GM21515 (cell line): ENCODE measurements around the gene NQO2.
"Not testable (repeated sequence)": the region's sequence is repeated elsewhere in the genome, so short reads cannot be mapped to it uniquely, and the experiment has no call there.

ENCODE experiments used
- ATAC-seq: cut with Tn5 transposase; IDR thresholded peaks from one replicate; pipeline ENCODE4 v1.9.1; 2021; ENCODE audit not compliant: unreplicated experiment

The NQO2 gene

GRCh38 chr6:2989332-2990247 lies 10.1 kb upstream of the NQO2 start:
- ATAC-seq, result peak; percentile 73

DNA sequence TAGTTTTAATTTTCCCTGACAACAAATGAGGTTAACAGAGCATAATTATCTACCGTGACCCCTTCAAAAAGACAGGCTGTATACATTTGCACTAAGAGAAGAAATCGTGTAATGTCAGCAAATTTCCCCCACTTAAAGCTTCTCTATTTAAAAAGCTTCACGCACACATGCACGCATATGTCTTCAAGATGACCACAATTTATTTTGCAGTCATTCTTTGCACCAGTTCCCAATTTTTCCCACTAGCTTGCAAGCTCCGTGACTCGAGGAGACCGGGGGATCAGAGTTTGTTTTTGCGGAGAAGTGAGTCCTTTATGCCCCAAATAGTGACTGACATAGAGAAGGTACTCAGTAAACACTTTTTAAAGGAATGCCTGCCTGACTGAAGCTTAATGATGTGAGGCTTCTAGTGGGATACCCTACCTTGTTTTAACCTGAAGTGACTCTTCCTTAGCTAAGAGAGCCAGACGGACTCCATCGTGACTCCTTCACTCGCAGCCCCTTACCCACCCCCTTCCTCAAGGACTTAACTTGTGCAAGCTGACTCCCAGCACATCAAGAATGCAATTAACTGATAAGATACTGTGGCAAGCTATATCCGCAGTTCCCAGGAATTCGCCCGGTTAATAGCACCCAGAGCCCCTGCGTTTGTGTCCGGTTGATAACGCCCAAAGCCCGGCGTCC lies 9.3 kb upstream of the NQO2 start:
- no peak for ATAC-seq

DNA sequence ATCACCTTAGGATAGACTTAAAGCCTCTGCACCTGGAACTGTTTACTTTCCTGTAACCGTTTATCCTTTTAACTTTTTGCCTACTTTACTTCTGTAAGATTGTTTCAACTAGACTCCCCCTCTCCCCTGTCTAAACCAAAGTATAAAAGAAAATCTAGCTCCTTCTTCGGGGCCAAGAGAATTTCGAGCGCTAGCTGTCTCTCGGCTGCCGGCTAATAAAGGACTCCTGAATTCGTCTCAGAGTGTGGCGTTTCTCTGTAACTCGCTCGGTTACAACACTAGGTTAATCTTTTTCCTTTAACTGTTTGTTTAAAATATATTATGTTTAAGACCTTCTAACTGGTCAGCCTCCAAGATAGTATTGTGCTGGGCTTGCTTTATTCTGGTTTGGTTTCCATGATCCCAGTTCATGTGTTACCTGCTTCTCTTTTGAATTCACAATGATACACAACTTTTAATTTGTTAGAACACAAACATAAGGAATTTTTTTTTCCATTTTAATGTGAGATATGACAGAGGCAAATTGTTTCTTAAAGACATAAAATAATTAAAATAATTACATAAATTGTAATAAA lies 8.7 kb upstream of the NQO2 start:
- ATAC-seq, result no peak

GRCh38 chr6:2992330-2992979 lies 7.2 kb upstream of the NQO2 start:
- no peak for ATAC-seq

DNA sequence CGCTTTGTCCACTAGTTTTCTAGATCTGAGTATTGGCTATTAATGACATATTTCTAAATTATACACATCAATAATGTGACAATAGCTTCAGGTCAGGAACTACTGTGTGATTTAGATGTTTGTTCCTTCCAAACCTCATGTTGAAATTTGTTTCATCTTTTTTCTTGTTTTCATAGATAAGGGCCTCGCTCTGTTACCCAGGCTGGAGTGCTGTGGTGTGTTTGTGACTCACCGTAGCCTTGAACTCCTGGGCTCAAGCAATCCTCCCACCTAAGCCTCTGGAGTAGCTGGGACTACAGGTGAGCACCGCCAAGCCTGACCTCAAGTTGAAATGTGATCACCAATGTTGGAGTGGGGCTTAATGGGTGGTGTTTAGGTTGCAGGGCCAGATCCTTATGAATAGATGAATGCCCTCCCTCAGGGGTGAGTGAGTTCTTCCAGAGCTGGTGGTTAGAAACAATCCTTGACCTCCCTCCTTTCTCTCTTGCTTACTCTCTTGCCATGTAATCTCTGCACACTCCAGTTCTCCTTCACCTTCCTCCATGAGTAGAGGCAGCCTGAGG lies 5.9 kb upstream of the NQO2 start:
- ATAC-seq, result no peak

DNA sequence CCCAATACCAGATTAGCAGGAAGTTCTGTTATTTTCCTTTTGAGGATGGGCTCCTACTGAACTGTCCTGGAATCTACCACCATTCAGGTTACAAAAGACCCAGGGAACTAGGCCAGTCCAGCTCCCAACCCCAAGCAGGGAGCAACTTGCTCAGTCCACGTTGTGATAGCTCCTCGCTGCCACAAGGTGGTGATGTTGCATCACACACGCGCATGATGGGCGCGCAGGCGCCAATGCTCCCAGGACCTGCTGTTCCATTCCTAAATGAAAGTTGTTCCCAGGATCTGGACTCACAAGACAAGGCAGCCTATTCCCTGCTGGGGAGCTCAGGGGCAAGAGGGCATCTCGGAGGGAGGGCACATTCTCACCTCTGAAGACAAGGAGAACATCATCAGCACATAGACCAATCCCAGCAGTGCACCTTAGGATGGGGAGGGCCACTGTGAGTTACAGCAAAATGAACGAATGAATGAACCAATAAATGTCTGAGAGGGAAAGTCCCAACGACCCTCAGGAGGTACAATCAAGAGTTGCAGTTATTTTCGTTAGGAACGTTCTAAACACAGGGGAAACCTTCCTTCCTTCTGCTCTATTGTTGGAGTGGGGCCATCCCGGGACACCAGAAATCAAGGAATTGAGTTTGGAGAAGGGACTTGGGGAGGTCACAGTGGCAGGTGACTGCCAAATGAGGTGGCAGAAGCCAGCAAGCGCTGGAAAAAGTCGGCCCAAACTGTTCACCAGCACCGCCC lies 1.3 kb upstream of the NQO2 start:
- peak; percentile 40 for ATAC-seq

DNA sequence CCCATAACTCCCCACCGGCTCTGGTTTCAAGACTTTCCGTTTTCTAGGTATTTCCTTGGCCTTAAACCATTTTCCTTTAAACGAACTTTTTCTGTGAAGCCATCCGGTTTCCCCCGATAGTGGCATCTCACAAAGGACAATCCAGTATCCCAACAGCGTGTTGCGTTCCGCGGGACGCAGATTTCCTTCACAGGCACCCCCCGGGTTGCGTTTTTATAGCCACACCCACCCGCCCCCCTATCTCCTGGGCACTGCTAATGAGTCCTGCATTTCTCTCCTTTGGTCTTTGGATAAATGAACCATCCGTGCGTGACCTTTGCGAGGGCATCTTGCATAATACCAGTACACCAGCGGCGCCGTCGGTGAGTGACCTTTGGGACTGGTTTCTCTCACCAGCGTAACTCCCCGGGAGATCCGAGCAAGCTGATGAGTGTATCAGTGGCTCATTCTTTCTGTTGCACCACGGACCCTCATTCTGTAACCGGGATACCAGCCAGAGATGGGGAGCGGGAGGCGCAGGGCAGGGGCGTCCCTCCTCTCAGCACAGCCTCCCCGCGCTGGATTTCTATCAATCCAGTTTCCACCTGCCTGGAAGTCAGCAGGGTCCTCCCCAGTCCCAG lies 586 bp upstream of the NQO2 start:
- peak; percentile 35 for ATAC-seq

GRCh38 chr6:3001146-3001772 lies 1.6 kb downstream of the NQO2 start:
- ATAC-seq, result no peak

DNA sequence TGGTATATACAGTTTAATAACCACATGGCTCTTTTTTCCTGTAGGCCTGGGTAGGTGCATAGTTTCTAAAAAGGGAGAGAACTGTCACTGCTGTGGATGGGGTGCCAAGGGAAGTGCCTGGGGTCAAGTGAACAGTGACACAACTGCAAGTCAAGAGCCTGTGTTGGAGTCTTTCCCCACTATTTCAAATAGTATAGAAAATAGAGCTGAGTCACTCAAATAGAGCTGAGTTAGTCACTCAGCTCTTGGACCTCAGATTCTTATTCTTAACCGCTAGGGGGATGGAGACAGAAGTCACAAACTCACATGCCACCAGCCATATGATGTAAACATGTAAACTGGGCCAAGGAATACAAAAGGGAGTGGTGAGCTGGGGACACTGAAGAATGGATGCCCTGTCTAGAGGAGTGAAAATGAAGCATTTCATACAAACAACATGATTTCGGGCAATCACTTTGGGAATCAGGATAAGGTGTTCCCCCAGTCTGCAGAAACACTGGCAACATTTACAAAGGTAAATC lies 2.1 kb downstream of the NQO2 start:
- no peak for ATAC-seq

GRCh38 chr6:3003226-3003625 lies 3.5 kb downstream of the NQO2 start:
- ATAC-seq, result not testable (repeated sequence)

DNA sequence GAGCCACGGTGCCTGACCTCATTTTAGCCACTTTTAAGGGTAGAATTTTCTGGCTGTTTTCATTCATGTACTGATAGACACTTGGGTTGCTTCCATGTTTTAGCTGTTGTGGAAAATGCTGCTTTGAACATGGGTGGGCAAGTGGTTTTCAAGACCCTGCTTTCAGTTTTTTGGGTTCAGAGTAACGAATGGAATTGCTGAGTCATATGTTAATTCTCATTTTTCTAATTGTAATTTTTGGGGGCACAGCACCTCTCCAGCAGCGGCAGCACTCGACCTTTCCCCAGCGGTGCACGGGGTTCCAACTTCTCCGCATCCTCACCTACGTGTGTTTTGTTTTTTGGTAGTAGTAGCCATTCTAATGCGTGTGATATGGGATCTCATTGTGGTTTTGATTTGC lies 5.4 kb downstream of the NQO2 start:
- ATAC-seq, result no peak

DNA sequence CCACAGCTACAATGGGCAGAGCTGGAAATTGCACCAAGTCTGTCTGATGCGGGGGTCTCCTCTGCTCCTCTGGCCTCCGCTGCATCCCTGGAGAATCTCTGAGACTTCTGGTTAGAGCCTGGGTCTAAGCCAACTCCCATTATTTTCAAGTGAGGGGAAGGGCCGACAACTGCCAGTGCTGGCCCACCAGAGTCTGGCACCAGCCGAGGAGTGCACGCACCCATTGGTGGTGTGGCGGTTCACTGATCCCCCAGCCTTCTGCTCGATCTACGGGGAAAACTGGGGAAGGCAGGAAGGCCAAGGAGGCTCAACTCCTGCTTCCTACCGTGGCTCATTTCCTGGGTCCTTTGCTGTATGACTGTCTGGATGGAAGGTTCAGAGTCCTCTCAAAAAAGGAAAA lies 6.2 kb downstream of the NQO2 start:
- ATAC-seq, result no peak

GRCh38 chr6:3006476-3006875 lies 6.8 kb downstream of the NQO2 start:
- ATAC-seq, result no peak

DNA sequence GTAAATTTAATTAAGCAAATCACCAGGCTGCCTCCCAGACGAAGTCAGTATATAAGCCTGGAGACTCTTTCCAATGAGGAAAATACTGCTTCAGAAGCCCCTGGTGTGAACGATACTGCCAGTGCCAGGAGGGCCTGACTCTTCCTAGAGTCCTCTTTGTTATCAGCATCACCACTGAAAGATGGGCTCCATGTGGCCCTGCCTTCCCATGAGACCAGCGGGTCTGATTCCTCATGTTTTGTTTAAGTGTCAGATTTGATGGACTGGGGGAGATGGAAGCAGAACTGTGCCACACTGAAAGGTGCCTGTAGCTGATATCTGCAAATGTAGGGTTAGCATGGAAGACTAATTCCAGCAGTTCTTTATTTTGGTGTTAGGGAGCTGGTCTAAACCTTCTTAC lies 7.9 kb downstream of the NQO2 start:
- no peak for ATAC-seq

DNA sequence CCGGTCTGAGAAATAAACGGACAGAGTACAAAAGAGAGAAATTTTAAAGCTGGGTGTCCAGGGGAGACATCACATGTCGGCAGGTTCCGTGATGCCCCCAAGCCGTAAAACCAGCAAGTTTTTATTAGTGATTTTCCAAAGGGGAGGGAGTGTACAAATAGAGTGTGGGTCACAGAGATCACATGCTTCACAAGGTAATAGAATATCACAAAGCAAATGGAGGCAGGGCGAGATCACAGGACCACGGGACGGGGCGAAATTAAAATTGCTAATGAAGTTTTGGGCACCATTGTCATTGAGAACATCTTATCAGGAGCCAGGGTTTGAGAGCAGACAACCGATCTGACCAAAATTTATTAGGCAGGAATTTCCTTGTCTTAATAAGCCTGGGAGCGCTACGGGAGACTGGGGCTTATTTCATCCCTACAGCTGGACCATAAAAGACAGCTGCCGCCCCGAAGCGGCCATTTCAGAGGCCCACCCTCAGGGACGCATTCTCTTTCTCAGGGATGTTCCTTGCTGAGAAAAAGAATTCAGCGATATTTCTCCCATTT lies 9.1 kb downstream of the NQO2 start:
- not testable (repeated sequence) for ATAC-seq

DNA sequence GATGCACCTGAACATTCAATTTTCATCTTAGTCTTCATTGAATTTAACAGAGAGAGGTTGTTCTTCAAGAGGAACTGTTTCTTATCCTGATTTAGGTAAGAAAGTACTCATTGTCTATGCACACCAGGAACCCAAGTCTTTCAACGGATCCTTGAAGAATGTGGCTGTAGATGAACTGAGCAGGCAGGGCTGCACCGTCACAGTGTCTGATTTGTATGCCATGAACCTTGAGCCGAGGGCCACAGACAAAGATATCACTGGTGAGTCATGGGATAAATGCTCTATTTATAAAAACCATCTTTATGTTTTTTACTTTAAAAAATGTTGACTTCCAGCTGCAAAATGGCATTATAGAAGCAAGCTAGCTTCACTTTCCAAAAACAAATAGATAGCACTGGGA lies 10.2 kb downstream of the NQO2 start:
- no peak for ATAC-seq

DNA sequence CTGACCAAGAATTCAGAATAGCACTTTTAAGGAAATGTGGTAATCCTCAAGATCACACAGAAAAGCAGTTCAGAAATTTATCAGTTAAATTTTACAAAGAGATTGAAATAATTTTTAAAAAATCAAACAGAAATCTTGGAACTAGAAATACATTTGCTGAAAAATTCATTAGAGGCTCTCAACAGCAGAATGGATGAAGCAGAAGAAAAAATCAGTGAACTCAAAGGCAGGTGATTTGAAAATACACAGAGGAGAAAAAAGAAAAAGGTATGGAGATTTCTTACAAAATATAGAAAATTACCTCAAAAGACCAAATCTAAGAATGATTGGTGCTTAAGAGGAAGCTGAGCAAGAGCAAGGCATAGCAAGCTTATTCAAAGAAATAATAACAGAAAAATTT lies 11.5 kb downstream of the NQO2 start:
- ATAC-seq, result no peak

DNA sequence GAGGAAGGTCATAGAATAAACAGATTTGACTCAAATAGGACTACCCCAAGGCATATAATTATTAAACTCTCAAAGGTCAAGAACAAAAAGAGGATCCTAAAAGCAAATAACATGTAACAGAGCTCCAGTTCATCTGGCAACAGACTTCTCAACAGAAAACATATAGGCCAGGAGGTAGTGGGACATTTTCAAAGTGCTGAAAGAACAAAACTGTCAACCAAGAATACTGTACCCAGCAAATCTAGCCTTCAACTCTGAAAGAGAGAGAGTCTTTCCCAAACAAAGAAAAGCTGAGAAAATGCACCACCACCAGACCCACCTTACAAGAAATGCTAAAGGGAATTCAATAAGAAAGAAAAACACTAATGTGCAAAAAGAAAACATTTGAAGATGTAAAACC lies 11.9 kb downstream of the NQO2 start:
- no peak for ATAC-seq

GRCh38 chr6:3013486-3013885 lies 13.8 kb downstream of the NQO2 start:
- ATAC-seq, result no peak
